ENCODE data around the gene PICK1.

DNA sequence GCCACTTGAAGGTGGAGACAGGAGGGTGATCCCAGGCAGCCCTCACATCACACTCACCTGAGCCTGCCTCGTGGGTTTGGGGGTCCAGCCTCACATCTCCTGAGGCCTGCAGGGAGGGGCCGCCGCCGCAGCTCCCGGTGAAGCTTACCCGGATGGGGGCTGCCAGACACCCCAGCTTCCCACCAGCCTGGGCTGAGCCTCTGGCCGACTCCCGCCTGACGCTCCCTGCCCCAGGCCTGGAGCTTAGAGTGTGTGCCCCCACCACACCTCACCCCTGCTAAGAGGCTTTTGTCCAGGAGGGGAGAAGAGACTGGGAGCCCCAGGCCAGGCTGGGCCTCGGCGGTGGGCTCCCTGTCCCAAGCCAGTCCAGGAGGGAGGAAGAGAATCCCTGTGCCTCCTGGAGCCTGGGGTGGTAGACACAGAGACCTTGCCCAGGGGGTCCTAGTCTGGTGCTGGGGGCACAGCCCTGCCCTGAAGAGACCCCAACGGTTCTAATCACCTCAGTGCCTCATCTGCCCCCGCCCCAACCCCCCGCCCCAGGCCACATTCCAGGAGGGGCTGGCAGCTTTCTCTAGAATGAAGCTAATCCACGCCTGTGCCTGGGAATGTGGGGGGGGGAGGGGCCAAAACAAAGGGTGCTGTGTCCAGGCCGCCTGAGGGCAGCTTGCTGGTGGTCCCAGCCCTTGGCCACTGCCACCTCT, 26.9 kb downstream of the PICK1 start, which contains the start of gene SLC16A8:
- no peak for TF ChIP-seq POLR2A (IDR thresholded peaks at IDR 0.05)
- TF ChIP-seq, protein P1, sequence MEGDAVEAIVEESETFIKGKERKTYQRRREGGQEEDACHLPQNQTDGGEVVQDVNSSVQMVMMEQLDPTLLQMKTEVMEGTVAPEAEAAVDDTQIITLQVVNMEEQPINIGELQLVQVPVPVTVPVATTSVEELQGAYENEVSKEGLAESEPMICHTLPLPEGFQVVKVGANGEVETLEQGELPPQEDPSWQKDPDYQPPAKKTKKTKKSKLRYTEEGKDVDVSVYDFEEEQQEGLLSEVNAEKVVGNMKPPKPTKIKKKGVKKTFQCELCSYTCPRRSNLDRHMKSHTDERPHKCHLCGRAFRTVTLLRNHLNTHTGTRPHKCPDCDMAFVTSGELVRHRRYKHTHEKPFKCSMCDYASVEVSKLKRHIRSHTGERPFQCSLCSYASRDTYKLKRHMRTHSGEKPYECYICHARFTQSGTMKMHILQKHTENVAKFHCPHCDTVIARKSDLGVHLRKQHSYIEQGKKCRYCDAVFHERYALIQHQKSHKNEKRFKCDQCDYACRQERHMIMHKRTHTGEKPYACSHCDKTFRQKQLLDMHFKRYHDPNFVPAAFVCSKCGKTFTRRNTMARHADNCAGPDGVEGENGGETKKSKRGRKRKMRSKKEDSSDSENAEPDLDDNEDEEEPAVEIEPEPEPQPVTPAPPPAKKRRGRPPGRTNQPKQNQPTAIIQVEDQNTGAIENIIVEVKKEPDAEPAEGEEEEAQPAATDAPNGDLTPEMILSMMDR (IDR thresholded peaks at IDR 0.05), result no peak

All from thyroid gland (tissue), 4 donors.